ENCODE measurements around the gene FYN.

DNA sequence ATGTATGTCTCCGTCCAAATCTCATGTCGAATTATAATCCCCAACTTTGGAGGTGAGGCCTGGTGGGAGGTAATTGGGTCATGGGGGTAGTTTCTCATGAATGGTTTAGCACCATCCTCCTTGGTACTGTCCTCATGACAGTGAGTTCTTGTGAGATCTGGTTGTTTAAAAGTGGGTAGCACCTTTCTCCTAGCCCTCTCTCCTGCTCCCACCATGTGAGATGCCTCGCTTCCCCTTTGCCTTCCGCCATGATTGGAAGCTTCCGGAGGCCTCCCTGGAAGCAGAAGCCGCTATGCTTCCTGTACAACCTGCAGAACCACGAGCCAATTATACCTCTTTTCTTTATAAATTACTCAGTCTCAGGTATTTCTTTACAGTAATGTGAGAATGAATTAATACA, 123.1 kb downstream of the FYN start:
- TF ChIP-seq CTCF (IDR thresholded peaks at IDR 0.05) (no peak), POLR2A (IDR thresholded peaks at IDR 0.05) (no peak), EP300 (IDR thresholded peaks at IDR 0.05) (no peak)

All from tibial nerve (tissue), 4 donors.